ENCODE results near the gene TACR1. TPM values are rescaled to one million over a fixed set of nuclear protein-coding genes. Genes with fewer than 3 reads are reported as not detected.
"Not testable (repeated sequence)": the region's sequence is repeated elsewhere in the genome, so short reads cannot be mapped to it uniquely, and the experiment has no call there.

Gene TACR1
- total and polyA plus RNA-seq, 7 donors = 0.03 to 0.37 (median 0.13) TPM

DNA sequence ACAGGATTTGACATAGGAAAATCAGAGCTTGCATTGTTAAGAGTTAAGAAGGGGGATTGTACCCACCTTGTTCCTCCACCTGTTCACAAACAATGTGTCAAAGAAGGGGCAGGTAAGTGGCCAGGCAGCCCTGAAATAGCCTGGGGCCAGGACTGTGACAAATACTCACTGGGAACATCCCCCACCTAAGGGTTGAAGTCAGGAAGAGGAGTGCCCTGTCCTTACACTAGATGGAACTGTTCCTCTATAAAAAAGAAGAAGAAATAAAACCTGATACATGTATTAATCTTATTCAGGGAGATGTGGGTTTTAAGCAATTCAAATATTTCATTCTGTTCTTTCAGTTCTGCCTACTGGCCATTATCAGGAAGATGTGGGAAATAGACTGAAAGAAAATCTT, 41.9 kb downstream of the TACR1 start:
- H3K27ac ChIP-seq = no peak overlapping the region
- H3K4me1 ChIP-seq = peaks cover 9% of the 10 kb centered on the region
- intact Hi-C loops (cut with DNase I) = no loop called here
- ATAC-seq (no peak), DNase-seq (no peak)
- H3K4me3 ChIP-seq = no peak overlapping the region
- no peaks in the 10 kb centered on the region for H3K9me3 ChIP-seq
- H3K27me3 ChIP-seq (ENCODE audit: insufficient read depth in 3 of 3, low read length in 2 of 3) = no peaks in the 10 kb centered on the region
- TF ChIP-seq, protein P1, sequence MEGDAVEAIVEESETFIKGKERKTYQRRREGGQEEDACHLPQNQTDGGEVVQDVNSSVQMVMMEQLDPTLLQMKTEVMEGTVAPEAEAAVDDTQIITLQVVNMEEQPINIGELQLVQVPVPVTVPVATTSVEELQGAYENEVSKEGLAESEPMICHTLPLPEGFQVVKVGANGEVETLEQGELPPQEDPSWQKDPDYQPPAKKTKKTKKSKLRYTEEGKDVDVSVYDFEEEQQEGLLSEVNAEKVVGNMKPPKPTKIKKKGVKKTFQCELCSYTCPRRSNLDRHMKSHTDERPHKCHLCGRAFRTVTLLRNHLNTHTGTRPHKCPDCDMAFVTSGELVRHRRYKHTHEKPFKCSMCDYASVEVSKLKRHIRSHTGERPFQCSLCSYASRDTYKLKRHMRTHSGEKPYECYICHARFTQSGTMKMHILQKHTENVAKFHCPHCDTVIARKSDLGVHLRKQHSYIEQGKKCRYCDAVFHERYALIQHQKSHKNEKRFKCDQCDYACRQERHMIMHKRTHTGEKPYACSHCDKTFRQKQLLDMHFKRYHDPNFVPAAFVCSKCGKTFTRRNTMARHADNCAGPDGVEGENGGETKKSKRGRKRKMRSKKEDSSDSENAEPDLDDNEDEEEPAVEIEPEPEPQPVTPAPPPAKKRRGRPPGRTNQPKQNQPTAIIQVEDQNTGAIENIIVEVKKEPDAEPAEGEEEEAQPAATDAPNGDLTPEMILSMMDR (IDR thresholded peaks at IDR 0.05) = no peak
- H3K36me3 ChIP-seq (ENCODE audit: insufficient read depth in 1 of 2, low read depth in 1 of 2) = no peaks in the 10 kb centered on the region

DNA sequence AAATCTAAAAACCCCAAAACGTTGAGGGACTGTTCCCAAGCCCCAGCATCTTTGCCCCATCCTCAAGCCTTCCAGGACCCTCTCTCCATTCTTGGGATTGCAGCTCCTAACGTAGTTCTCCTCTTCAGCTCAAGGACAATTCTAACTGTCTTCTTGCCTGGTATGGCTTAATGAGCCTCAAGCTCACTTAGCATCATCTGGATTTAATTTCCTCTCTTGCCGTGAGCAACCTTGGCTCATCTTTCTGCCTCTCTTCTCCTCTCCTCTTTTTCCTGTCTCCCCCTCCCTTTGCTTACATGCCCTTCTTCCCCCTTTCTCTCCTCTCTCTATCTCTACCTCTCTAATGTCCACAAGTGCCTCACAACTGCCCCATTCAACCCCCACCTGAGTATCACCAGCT, 44.2 kb downstream of the TACR1 start:
- no peak overlapping the region for H3K27ac ChIP-seq

DNA sequence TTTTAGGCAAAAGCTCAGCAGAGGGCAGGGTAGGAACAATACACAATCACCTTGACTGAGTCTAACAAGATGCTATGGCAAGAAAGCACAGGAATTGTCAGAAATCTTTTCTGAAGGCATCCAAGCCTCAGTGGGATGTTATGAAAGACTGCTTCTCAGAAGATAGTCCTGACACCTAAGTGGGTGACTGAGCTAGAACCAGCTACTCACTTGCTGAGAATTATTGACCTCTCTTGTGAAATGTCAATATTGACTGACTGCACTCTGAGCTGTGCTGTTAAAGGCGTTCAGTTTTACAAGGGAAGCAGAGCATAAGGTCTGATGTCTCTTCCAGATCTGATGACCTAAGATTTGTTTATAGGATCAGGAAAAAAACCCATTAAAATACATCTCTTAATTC, 46.1 kb downstream of the TACR1 start:
- DNase-seq (no peak), ATAC-seq (no peak)
- 64 to 69% (median 68%) methylated on average over 1 of the region's 1 CpG for WGBS, 3 donors
- no peak overlapping the region for H3K4me3 ChIP-seq
- H3K4me1 ChIP-seq = no peaks in the 10 kb centered on the region
- no peaks in the 10 kb centered on the region for H3K36me3 ChIP-seq (ENCODE audit: insufficient read depth in 1 of 2, low read depth in 1 of 2)
- no peaks in the 10 kb centered on the region for H3K9me3 ChIP-seq
- H3K27me3 ChIP-seq (ENCODE audit: insufficient read depth in 3 of 3, low read length in 2 of 3) = no peaks in the 10 kb centered on the region
- no peak overlapping the region for H3K27ac ChIP-seq
- intact Hi-C loops (cut with DNase I) = no loop called here
- TF ChIP-seq, protein P1 (IDR thresholded peaks at IDR 0.05) = no peak

More for the DNA sequence above, 44.2 kb downstream of the TACR1 start:
- no peaks in the 10 kb centered on the region for H3K27me3 ChIP-seq (ENCODE audit: insufficient read depth in 3 of 3, low read length in 2 of 3)
- no peaks in the 10 kb centered on the region for H3K9me3 ChIP-seq
- no peak overlapping the region for H3K4me3 ChIP-seq
- intact Hi-C loops (cut with DNase I) = no loop called here
- TF ChIP-seq, protein P1 (IDR thresholded peaks at IDR 0.05) = no peak
- 63 to 74% (median 71%) methylated on average over 3 of the region's 3 CpGs for WGBS, 3 donors
- H3K4me1 ChIP-seq = no peaks in the 10 kb centered on the region
- no peaks in the 10 kb centered on the region for H3K36me3 ChIP-seq (ENCODE audit: insufficient read depth in 1 of 2, low read depth in 1 of 2)
- no peak for ATAC-seq
- DNase-seq = no peak

DNA sequence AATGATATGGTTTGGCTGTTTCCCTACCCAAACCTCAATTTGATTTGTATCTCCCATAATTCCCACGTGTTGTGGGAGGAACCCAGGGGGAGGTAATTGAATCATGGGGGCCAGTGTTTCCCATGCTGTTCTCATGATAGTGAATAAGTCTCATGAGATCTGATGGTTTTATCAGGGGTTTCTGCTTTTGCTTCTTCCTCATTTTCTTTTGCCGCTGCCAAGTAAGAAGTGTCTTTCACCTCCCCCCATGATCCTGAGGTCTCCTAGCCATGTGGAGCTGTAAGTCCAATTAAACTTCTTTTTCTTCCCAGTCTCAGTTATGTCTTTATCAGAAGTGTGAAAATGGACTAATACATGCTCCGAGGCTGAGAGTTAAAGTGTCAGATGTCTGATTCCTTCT, 47.1 kb downstream of the TACR1 start:
- ATAC-seq; H3K27ac ChIP-seq; H3K36me3 ChIP-seq (ENCODE audit: insufficient read depth in 1 of 2, low read depth in 1 of 2); H3K4me3 ChIP-seq; intact Hi-C loops (cut with DNase I); H3K4me1 ChIP-seq; H3K9me3 ChIP-seq; DNase-seq; H3K27me3 ChIP-seq (ENCODE audit: insufficient read depth in 3 of 3, low read length in 2 of 3): not testable (repeated sequence)
- 74 to 81% (median 76%) methylated on average over 3 of the region's 3 CpGs for WGBS, 3 donors

DNA sequence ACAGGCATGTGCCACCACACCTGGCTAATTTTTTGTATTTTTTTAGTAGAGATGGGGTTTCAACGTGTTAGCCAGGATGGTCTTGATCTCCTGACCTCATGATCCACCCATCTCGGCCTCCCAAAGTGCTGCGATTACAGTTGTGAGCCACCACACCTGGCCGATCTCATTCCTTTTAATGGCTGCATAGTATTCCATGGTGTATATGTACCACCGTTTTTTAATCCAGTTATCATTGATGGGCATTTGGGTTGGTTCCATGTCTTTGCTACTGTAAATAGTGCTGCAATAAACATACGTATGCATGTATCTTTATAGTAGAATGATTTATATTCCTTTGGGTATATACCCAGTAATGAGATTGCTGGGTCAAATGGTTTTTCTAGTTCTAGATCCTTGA, 51.4 kb downstream of the TACR1 start:
- H3K36me3 ChIP-seq (ENCODE audit: insufficient read depth in 1 of 2, low read depth in 1 of 2); H3K4me1 ChIP-seq; intact Hi-C loops (cut with DNase I); ATAC-seq; H3K27ac ChIP-seq; DNase-seq; H3K27me3 ChIP-seq (ENCODE audit: insufficient read depth in 3 of 3, low read length in 2 of 3); H3K9me3 ChIP-seq; H3K4me3 ChIP-seq: not testable (repeated sequence)
- 95 to 97% (median 95%) methylated on average over 6 of the region's 6 CpGs for WGBS, 3 donors

DNA sequence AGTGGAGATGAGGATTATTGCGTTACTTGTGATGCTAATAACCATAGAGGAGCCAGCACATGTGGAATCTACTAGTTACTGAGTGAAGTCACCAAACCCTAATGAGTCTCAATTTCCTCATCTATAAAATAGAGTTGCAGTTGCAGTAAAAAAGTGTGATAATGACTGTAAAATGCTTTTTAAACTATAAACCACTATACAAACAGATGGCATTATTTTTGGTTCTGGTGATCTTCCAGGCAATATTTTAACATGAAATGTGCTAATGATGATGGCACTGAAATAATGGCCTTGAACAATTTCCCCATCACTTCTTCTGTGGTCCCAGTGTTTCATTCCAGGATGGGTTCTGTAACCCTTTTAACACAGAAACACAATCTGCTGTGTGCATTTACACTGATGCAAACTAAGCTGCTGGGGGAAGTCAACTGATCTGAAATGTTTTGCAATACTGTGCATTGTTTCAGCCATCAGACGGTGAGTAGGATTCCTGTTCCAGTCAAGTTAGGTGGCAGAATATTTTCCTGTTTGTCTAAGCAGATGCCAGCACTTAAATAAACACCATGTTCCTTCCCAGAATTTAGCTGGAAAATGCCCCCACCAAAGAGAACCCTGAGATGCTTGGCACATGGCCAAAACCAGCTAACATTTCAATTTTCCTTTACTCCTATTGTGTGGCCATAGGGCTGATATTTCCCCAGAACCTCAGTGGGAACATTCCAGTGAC, 52.6 kb downstream of the TACR1 start:
- Histone ChIP-seq H3K27ac (no peak overlapping the region), H3K4me1 (no peaks in the 10 kb centered on the region), H3K9me3 (no peaks in the 10 kb centered on the region), H3K36me3 (ENCODE audit: insufficient read depth in 1 of 2, low read depth in 1 of 2) (no peaks in the 10 kb centered on the region), H3K4me3 (no peak overlapping the region), H3K27me3 (ENCODE audit: insufficient read depth in 3 of 3, low read length in 2 of 3) (no peaks in the 10 kb centered on the region)
- intact Hi-C loops (cut with DNase I) = no loop called here
- DNase-seq (no peak), ATAC-seq (no peak)
- TF ChIP-seq, protein P1 (IDR thresholded peaks at IDR 0.05) = no peak
- WGBS, 3 donors = 61 to 67% (median 62%) methylated on average over 2 of the region's 2 CpGs

DNA sequence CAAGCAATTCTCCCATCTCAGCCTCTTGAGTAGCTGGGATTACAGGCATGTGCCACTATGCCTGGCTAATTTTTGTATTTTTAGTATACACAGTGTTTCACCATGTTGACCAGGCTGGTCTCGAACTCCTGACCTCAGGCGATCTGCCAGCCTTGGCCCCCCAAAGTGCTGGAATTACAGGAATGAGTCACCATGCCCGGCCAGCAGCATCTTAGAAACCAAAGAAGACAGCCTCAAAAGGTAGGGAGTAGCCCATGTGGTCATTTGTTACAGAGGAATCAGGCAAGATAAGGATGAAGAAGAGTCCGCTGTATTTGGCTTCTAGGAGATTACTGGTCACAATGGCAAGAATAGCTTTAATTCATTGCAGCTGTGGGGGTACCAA, 53.1 kb downstream of the TACR1 start:
- H3K27ac ChIP-seq; DNase-seq; H3K4me1 ChIP-seq; H3K9me3 ChIP-seq; H3K36me3 ChIP-seq (ENCODE audit: insufficient read depth in 1 of 2, low read depth in 1 of 2); ATAC-seq; H3K27me3 ChIP-seq (ENCODE audit: insufficient read depth in 3 of 3, low read length in 2 of 3); H3K4me3 ChIP-seq; intact Hi-C loops (cut with DNase I): not testable (repeated sequence)
- WGBS, 3 donors = 83 to 88% (median 86%) methylated on average over 4 of the region's 4 CpGs

Data from psoas muscle (tissue), 8 donors.